H9 (cell line): ENCODE data around the gene ACACA. TPM values are rescaled to one million over a fixed set of nuclear protein-coding genes. Genes with fewer than 3 reads are reported as not detected.

Experiments
- DNase-seq: peaks from one replicate; pipeline ENCODE4 v3.0.0-alpha.2; 2017
- H2AFZ ChIP-seq: one replicate; pipeline ENCODE4 v1.6.1; 2013; ENCODE audit warnings: mild to moderate bottlenecking, low read length, control low read depth, moderate library complexity
- H2AK5ac ChIP-seq: 2 replicates; pipeline ENCODE4 v1.6.1; 2013; ENCODE audit warnings: low read length, control low read depth, mixed read lengths; ENCODE audit not compliant: insufficient read length
- H2BK120ac ChIP-seq: one replicate; pipeline ENCODE4 v1.6.1; 2013; ENCODE audit warnings: low read depth, mild to moderate bottlenecking, low read length, control low read depth, inconsistent platforms; ENCODE audit not compliant: poor library complexity, severe bottlenecking
- H2BK12ac ChIP-seq: 2 replicates; pipeline ENCODE4 v1.6.1; 2013; ENCODE audit warnings: low read length, control low read depth, mixed read lengths, low read depth; ENCODE audit not compliant: insufficient read length
- H2BK15ac ChIP-seq: 2 replicates; pipeline ENCODE4 v1.6.1; 2013; ENCODE audit warnings: low read depth, low read length, control low read depth
- H2BK20ac ChIP-seq: one replicate; pipeline ENCODE4 v1.6.1; 2013; ENCODE audit warnings: low read depth, mild to moderate bottlenecking, low read length, control low read depth, inconsistent platforms; ENCODE audit not compliant: poor library complexity, severe bottlenecking
- H2BK5ac ChIP-seq: 2 replicates; pipeline ENCODE4 v1.6.1; 2013; ENCODE audit warnings: low read length, control low read depth, mixed read lengths; ENCODE audit not compliant: insufficient read length
- H3K14ac ChIP-seq: 2 replicates; pipeline ENCODE4 v1.6.1; 2013; ENCODE audit warnings: low read length, control low read depth; ENCODE audit not compliant: insufficient read depth
- H3K18ac ChIP-seq: 2 replicates; pipeline ENCODE4 v1.6.1; 2013; ENCODE audit warnings: low read depth, mild to moderate bottlenecking, mixed read lengths, low read length, control low read depth; ENCODE audit not compliant: insufficient read length
- H3K23ac ChIP-seq: 2 replicates; pipeline ENCODE4 v1.6.1; 2013; ENCODE audit warnings: low read length, control low read depth, mixed read lengths, low read depth; ENCODE audit not compliant: insufficient read length
- H3K23me2 ChIP-seq: 2 replicates; pipeline ENCODE4 v1.6.1; 2013; ENCODE audit warnings: low read depth, mild to moderate bottlenecking, mixed read lengths, low read length, control low read depth; ENCODE audit not compliant: insufficient read length, poor library complexity, severe bottlenecking
- H3K27ac ChIP-seq: 2 replicates; pipeline ENCODE4 v1.5.1; 2013; ENCODE audit warnings: low read length, control low read depth, mixed read lengths, low read depth; ENCODE audit not compliant: insufficient read length
- H3K27me3 ChIP-seq: 2 replicates; pipeline ENCODE4 v1.6.1; 2013; ENCODE audit warnings: low read length, control low read depth, inconsistent platforms; ENCODE audit not compliant: insufficient read depth
- H3K4ac ChIP-seq: 2 replicates; pipeline ENCODE4 v1.6.1; 2013; ENCODE audit warnings: low read depth, mild to moderate bottlenecking, control low read depth, inconsistent platforms, low read length, moderate library complexity
- H3K4me1 ChIP-seq: 2 replicates; pipeline ENCODE4 v1.6.1; 2013; ENCODE audit warnings: low read length, control low read depth, inconsistent platforms; ENCODE audit not compliant: insufficient read depth
- H3K4me2 ChIP-seq: 2 replicates; pipeline ENCODE4 v1.6.1; 2013; ENCODE audit warnings: low read length, control low read depth, mixed read lengths; ENCODE audit not compliant: insufficient read length, insufficient read depth
- H3K56ac ChIP-seq: 2 replicates; pipeline ENCODE4 v1.6.1; 2013; ENCODE audit warnings: low read depth, mild to moderate bottlenecking, mixed read lengths, low read length, control low read depth; ENCODE audit not compliant: insufficient read length
- H3K79me1 ChIP-seq: 2 replicates; pipeline ENCODE4 v1.6.1; 2013; ENCODE audit warnings: low read depth, mild to moderate bottlenecking, moderate library complexity, low read length, control low read depth, inconsistent platforms; ENCODE audit not compliant: insufficient read depth, poor library complexity, severe bottlenecking
- H3K79me2 ChIP-seq: 2 replicates; pipeline ENCODE4 v1.6.1; 2013; ENCODE audit warnings: low read length, control low read depth, inconsistent platforms; ENCODE audit not compliant: insufficient read depth
- H3K9ac ChIP-seq: 2 replicates; pipeline ENCODE4 v1.6.1; 2013; ENCODE audit warnings: low read length, control low read depth, mixed read lengths; ENCODE audit not compliant: insufficient read length; ENCODE audit errors: extremely low read depth
- H3K9me3 ChIP-seq: one replicate; pipeline ENCODE4 v1.6.1; 2013; ENCODE audit warnings: low read depth, low read length, inconsistent platforms; ENCODE audit not compliant: control insufficient read depth
- H3T11ph ChIP-seq: one replicate; pipeline ENCODE4 v1.6.1; 2013; ENCODE audit warnings: mild to moderate bottlenecking, low read length, control low read depth, inconsistent platforms
- H4K20me1 ChIP-seq: one replicate; pipeline ENCODE4 v1.6.1; 2013; ENCODE audit not compliant: control insufficient read depth, insufficient read length, insufficient read depth
- H4K5ac ChIP-seq: 2 replicates; pipeline ENCODE4 v1.6.1; 2013; ENCODE audit warnings: low read depth, mild to moderate bottlenecking, mixed read lengths, low read length, control low read depth; ENCODE audit not compliant: insufficient read length
- H4K8ac ChIP-seq: replicated peaks from 2 replicates; pipeline ENCODE4 v1.6.1; 2013; ENCODE audit warnings: low read length, control low read depth, mixed read lengths, low read depth; ENCODE audit not compliant: insufficient read length
- H4K91ac ChIP-seq: 2 replicates; pipeline ENCODE4 v1.6.1; 2013; ENCODE audit warnings: low read depth, mild to moderate bottlenecking, moderate library complexity, mixed read lengths, low read length, control low read depth; ENCODE audit not compliant: insufficient read length
- H3K27ac Mint-ChIP-seq, 3 experiments: 2 replicates in 2 of 3; 3 replicates in 1 of 3; pipeline ENCODE4 v1.8.0; 2020 to 2021; ENCODE audit warnings: mixed read lengths in 3 of 3, mild to moderate bottlenecking in 1 of 3, moderate library complexity in 1 of 3
- H3K27me3 Mint-ChIP-seq: 2 replicates; pipeline ENCODE4 v1.8.0; 2021; ENCODE audit warnings: low read depth, mild to moderate bottlenecking, moderate library complexity, mixed read lengths
- H3K36me3 Mint-ChIP-seq, 3 experiments: 2 replicates in 2 of 3; 3 replicates in 1 of 3; pipeline ENCODE4 v1.8.0; 2020 to 2021; ENCODE audit warnings: low read depth in 3 of 3, mixed read lengths in 3 of 3; ENCODE audit not compliant: insufficient read depth in 1 of 3
- H3K4me1 Mint-ChIP-seq, 2 experiments: 2 replicates each; pipeline ENCODE4 v1.8.0; 2020; ENCODE audit warnings: mixed read lengths in 2 of 2
- H3K4me3 Mint-ChIP-seq, 2 experiments: 2 replicates in 1 of 2; 3 replicates in 1 of 2; pipeline ENCODE4 v1.8.0; 2020 to 2021; ENCODE audit warnings: mild to moderate bottlenecking in 2 of 2, mixed read lengths in 2 of 2, moderate library complexity in 1 of 2
- H3K9me3 Mint-ChIP-seq, 2 experiments: 2 replicates in 1 of 2; 3 replicates in 1 of 2; pipeline ENCODE4 v1.8.0; 2020; ENCODE audit warnings: mild to moderate bottlenecking in 2 of 2, mixed read lengths in 2 of 2, moderate library complexity in 1 of 2
- CTCF ChIP-seq: fragments of 200-600 bp; sonication (generic); conservative IDR thresholded peaks from 3 replicates; pipeline ENCODE4 v1.8.0; 2021; ENCODE audit warnings: antibody characterized with exemption, mild to moderate bottlenecking
- WGBS: extraction: QIAGEN DNeasy Blood & Tissue Kit; methylation state at CpG from one replicate; pipeline ENCODE4 v1.1.7; 2013; ENCODE audit warnings: missing lambda C conversion rate, low lambda C conversion rate, mixed read lengths; ENCODE audit not compliant: insufficient read length; ENCODE audit errors: extremely low coverage; 5-methylcytosine and 5-hydroxymethylcytosine counted together
- total RNA-seq: library from RNA; stranded (reverse); gene quantifications from 2 replicates; pipeline ENCODE4 v1.2.1, GENCODE V29; 2021

The ACACA gene
- total RNA-seq, 1 experiment from 2014 or later: 135 TPM

DNA sequence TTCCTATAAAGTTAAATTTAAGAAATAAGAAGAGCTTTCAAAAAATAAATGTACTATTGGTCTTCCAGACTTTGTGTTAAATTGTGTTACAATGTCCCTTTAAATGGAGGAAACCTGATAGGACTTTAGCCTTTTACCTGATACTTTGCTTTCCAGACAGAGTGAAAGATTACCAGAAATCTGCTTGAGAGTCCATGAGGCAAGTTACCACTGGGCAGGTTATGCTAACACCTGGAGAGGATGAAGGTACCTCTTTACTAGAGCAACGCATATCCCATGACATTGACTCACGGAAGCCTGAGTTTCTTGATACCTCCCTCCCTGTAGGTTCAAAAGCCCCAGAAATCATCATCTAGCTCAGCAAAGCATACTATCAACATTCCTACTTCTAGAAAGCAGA is 174.7 kb downstream of the ACACA start:
- Histone ChIP-seq H3K4me1 (no peaks in the 10 kb centered on the region), H3K9me3 (no peaks in the 10 kb centered on the region), H2BK12ac (no peak overlapping the region), H3K18ac (no peak overlapping the region), H2AFZ (no peak overlapping the region), H4K8ac (no peak overlapping the region), H3K4me2 (no peak overlapping the region), H3T11ph (no peak overlapping the region), H3K23me2 (no peaks in the 10 kb centered on the region), H3K23ac (no peak overlapping the region), H3K27ac (no peak overlapping the region), H3K79me2 (no peaks in the 10 kb centered on the region), H4K5ac (no peak overlapping the region), H4K91ac (no peak overlapping the region), H2BK15ac (no peak overlapping the region), H3K9ac (no peak overlapping the region), H3K27me3 (no peaks in the 10 kb centered on the region; the same call in 1 of the 2 replicates), H2BK20ac (no peak overlapping the region), H2BK5ac (no peak overlapping the region), H3K56ac (no peak overlapping the region), H2BK120ac (no peak overlapping the region), H3K79me1 (no peaks in the 10 kb centered on the region), H3K14ac (no peak overlapping the region), H2AK5ac (no peak overlapping the region), H3K4ac (no peak overlapping the region), H4K20me1 (no peaks in the 10 kb centered on the region)
- Mint-ChIP-seq H3K4me3 (no peak overlapping the region), H3K27me3 (no peaks in the 10 kb centered on the region), H3K36me3 (peaks cover 36 to 62% (median 54%) of the 10 kb centered on the region in 3 experiments), H3K27ac (peak overlapping the region in 1 of 3 experiments; percentile 32; a peak in 1 of 7 replicates), H3K4me1 (peaks cover 10% of the 10 kb centered on the region in 2 experiments), H3K9me3 (no peaks in the 10 kb centered on the region)
- no peak for TF ChIP-seq CTCF
- no peak for DNase-seq
- no CpG with 5 or more reads among the region's 2 CpGs for WGBS
